Upper lobe of right lung (tissue), 1 donor: ENCODE data around the gene KLHL17. TPM values are rescaled to one million over a fixed set of nuclear protein-coding genes. Genes with fewer than 3 reads are reported as not detected.
A peak's percentile ranks its signal among the peaks of the same experiment; 100 is the strongest.
"Not testable (repeated sequence)": the region's sequence is repeated elsewhere in the genome, so short reads cannot be mapped to it uniquely, and the experiment has no call there.

Experiments
- ATAC-seq: fragments of 200-7000 bp; cut with Tn5 transposase; one replicate; pipeline ENCODE4 v1.9.1; 2020; ENCODE audit warnings: mild to moderate bottlenecking, moderate library complexity
- DNase-seq: peaks from one replicate; pipeline ENCODE4 v3.0.0-alpha.2; 2020
- H3K27ac ChIP-seq: fragments of 200-600 bp; one replicate; pipeline ENCODE4 v1.8.0; 2022
- H3K27me3 ChIP-seq: fragments of 200-600 bp; one replicate; pipeline ENCODE4 v1.8.0; 2022; ENCODE audit warnings: mild to moderate bottlenecking
- H3K36me3 ChIP-seq: fragments of 200-600 bp; one replicate; pipeline ENCODE4 v1.8.0; 2022
- H3K4me1 ChIP-seq: fragments of 200-600 bp; one replicate; pipeline ENCODE4 v1.8.0; 2022
- H3K4me3 ChIP-seq: fragments of 200-600 bp; one replicate; pipeline ENCODE4 v1.8.0; 2022; ENCODE audit warnings: mild to moderate bottlenecking
- H3K9me3 ChIP-seq: fragments of 200-600 bp; one replicate; pipeline ENCODE4 v1.8.0; 2022
- intact Hi-C: fragments of 100-400 bp; cut with DNase I; formaldehyde crosslinking; loops from one replicate; pipeline ENCODE4 v1.11.0; 2022
- total RNA-seq: library from RNA; stranded (reverse); fragmentation: NEBNext Ultra II Directional; extraction: Animal tissue kit (Norgen Biotek cat#: 25700); gene quantifications from one replicate; pipeline ENCODE4 v1.2.1, GENCODE V29; 2021
- TF ChIP-seq, protein P1 (sequence below): fragments of 200-600 bp; IDR thresholded peaks from one replicate; pipeline ENCODE4 v1.8.0; 2022; ENCODE audit warnings: antibody characterized with exemption
- donor health status: DM: no; HTN: yes; CAD: no; lungs with severe emphysema.

Gene KLHL17
- total RNA-seq, 1 donor from 2014 or later = 17.0 TPM

DNA sequence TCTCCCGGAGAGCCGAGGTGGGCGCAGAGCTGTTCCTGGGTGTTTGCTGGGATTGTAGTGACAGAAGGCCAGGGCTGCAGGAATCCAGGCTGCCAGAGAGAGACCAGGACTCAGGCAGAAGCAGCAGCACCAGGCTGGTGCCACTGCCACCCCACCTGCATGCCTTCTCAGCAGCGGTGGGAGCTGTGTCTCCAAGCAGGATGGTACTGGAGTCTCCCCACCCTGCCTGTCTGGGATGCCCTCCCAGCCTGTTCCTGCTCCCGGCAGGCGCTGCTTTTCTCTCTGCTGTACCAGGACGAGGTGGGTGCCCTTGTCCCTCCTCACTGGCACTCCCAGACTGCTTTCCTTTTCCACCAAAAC lies 44.0 kb downstream of the KLHL17 start:
- H3K27me3 ChIP-seq = peaks cover 10% of the 10 kb centered on the region
- TF ChIP-seq, protein P1, sequence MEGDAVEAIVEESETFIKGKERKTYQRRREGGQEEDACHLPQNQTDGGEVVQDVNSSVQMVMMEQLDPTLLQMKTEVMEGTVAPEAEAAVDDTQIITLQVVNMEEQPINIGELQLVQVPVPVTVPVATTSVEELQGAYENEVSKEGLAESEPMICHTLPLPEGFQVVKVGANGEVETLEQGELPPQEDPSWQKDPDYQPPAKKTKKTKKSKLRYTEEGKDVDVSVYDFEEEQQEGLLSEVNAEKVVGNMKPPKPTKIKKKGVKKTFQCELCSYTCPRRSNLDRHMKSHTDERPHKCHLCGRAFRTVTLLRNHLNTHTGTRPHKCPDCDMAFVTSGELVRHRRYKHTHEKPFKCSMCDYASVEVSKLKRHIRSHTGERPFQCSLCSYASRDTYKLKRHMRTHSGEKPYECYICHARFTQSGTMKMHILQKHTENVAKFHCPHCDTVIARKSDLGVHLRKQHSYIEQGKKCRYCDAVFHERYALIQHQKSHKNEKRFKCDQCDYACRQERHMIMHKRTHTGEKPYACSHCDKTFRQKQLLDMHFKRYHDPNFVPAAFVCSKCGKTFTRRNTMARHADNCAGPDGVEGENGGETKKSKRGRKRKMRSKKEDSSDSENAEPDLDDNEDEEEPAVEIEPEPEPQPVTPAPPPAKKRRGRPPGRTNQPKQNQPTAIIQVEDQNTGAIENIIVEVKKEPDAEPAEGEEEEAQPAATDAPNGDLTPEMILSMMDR = no peak
- H3K4me3 ChIP-seq = no peak overlapping the region
- no peaks in the 10 kb centered on the region for H3K36me3 ChIP-seq
- DNase-seq (no peak), ATAC-seq (no peak)
- H3K27ac ChIP-seq = no peak overlapping the region
- H3K4me1 ChIP-seq = peaks cover 19% of the 10 kb centered on the region
- intact Hi-C loops = no loop called here
- no peaks in the 10 kb centered on the region for H3K9me3 ChIP-seq

DNA sequence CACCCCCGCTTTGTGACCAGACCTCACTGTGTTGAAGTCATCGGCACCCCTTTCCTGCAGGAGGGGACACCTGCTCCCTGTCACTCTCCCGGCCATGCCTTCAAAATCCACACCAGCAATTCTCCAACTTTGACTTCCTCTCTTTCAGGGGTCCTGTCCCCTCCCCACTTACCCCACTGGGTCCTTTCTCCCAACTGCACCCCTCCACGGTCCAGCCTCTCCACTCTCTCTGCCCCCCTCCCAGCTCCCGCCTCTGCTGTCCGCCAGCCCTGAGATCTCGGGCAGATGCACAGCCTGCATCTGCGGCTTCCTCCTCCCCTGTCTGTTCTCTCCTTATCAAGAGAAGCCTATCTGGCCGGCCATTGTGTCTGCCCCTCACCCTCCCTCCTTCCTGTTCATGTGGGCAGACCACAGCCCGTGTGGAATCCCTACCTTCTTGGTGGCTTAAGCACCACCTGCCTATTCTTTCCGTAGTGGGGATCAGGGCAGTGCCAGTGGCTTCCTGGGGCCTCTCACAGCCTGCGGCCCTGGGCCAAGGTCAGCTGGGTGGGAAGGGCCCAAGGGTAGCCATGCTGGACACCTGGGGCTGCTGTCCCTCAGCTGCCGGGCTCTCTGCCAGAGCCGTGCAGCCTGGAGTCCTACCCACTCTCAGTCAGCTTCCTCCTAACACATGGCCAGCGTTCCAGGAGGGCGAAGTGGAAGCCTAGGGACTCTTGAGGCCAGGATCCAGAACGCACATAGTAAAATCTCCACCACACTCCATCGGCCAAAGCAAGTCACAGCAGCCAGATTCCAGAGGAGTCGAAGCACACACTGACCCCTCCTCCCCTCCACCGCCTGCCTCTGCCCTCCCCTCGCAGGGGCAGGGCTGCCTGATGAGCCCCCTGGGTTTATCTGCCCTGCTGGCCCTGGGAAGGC lies 44.7 kb downstream of the KLHL17 start:
- H3K27ac ChIP-seq = no peak overlapping the region
- peak; percentile 66 for ATAC-seq
- intact Hi-C loops = no loop called here
- H3K27me3 ChIP-seq = peaks cover 8% of the 10 kb centered on the region
- no peak overlapping the region for H3K4me3 ChIP-seq
- TF ChIP-seq, protein P1 = no peak
- peak; percentile 81 for DNase-seq
- peaks cover 17% of the 10 kb centered on the region for H3K4me1 ChIP-seq
- H3K9me3 ChIP-seq = no peaks in the 10 kb centered on the region
- no peaks in the 10 kb centered on the region for H3K36me3 ChIP-seq

DNA sequence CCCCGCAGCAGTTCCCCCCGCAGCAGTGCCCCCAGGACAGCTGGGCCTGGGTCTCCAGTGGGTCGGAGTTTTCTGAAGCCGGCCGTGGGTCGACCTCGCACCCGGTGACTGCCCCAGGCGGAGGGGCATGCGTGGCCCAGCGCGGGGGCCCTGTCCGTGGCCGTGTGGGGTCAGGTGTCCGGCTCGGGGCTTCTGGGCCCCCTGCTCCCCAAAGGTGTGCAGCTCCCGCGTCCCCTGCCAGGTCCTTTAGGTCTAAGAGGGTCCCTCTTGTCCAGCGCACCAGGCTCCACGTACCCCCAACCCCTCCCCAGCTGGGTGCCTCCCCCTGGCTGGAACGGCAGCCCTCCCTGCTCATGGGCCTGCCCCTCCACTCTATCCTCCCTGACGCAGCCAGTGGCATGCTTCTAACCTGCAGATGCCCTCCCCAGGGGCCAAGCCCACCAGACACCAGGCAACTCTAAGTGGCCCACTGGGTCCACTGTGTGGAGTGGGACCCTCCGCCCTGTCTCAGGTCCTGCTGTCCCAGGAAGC lies 45.5 kb downstream of the KLHL17 start:
- TF ChIP-seq, protein P1 = no peak
- H3K27me3 ChIP-seq = peaks cover 5% of the 10 kb centered on the region
- H3K27ac ChIP-seq = no peak overlapping the region
- intact Hi-C loops = no loop called here
- H3K4me1 ChIP-seq = peaks cover 17% of the 10 kb centered on the region
- H3K9me3 ChIP-seq = no peaks in the 10 kb centered on the region
- DNase-seq = peak; percentile 57
- no peaks in the 10 kb centered on the region for H3K36me3 ChIP-seq
- ATAC-seq = no peak
- H3K4me3 ChIP-seq = no peak overlapping the region

DNA sequence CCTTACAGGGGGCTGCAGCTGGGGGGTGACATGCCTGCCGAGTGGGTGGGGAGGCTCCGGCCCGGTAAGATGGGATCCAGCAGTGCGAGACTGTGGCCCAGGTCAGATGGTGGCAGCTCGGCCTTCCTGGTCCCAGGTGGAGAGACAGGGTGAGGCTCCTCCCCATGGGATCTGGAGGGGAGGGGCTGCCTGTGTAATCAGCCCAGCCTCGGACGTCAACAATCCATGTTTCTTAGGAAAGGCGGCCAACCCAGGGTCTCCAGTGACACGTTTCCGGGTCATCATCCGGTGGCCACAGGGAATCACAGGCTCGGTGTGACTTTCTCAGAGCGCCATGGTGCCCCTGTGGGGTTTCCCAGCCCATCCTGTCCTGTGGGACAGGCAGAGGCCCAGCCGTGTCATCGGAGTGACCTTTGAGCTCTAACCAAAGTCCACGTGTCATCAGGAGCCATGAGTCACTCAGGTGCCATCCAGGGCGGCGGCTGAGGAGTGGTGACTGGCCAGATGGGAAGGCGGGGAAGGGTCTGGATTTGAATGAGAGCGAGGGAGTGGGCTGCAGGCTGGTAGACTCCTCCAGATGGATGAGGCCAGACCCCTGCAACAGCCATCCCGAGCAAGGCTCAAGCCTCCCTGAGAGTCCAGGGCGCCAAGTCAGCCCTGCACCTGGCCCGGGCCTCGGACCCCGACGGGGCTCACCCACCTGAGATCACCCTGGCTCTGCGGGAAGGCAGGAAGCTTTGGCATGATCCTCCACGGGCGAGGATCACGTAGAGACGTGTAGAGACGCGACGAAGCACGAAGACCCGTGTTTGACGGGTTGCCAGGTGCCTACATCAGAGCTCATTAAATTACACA lies 46.1 kb downstream of the KLHL17 start:
- Histone ChIP-seq H3K27ac (no peak overlapping the region), H3K4me3 (no peak overlapping the region), H3K36me3 (no peaks in the 10 kb centered on the region), H3K27me3 (no peaks in the 10 kb centered on the region), H3K9me3 (no peaks in the 10 kb centered on the region), H3K4me1 (peaks cover 14% of the 10 kb centered on the region)
- no peak for ATAC-seq
- DNase-seq = peak; percentile 61
- TF ChIP-seq, protein P1 = no peak
- intact Hi-C loops = no loop called here

DNA sequence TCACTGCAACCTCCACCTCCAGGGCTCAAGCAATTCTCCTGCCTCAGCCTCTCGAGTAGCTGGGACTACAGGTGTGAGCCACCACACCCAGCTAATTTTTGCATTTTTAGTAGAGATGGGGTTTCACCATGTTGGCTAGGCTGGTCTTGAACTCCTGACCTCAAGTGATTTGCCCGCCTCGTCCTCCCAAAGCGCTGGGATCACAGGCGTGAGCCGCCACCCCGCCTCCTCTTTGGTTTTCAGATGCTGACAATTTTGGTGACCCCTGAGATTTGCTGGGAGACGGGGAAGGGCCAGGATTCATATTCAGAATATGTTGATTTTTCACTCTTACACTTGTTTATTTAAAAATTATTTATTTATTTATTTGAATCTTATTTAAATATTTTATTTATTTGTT lies 49.7 kb downstream of the KLHL17 start:
- intact Hi-C loops, H3K27me3 ChIP-seq, ATAC-seq, H3K36me3 ChIP-seq, H3K9me3 ChIP-seq, H3K27ac ChIP-seq, H3K4me3 ChIP-seq, DNase-seq: not testable (repeated sequence)
- H3K4me1 ChIP-seq = peaks cover 22% of the 10 kb centered on the region
